GM23248 (cell line): ENCODE measurements around the gene DNAJC1. TPM values are rescaled to one million over a fixed set of nuclear protein-coding genes. Genes with fewer than 3 reads are reported as not detected.

Experiments
- DNase-seq: peaks from one replicate; pipeline ENCODE4 v3.0.0-alpha.2; 2015
- H2AFZ ChIP-seq: fragments of 200-600 bp; sonication (generic); 2 replicates; pipeline ENCODE4 v1.6.1; 2016; ENCODE audit warnings: antibody characterized with exemption
- H3F3A ChIP-seq: fragments of 200-600 bp; sonication (generic); 2 replicates; pipeline ENCODE4 v1.6.1; 2016; ENCODE audit warnings: mild to moderate bottlenecking, antibody characterized with exemption, mixed run types; ENCODE audit not compliant: insufficient read depth
- H3K27ac ChIP-seq: fragments of 200-600 bp; sonication (generic); 2 replicates; pipeline ENCODE4 v1.5.1; 2016; ENCODE audit warnings: mild to moderate bottlenecking
- H3K27me3 ChIP-seq: fragments of 200-600 bp; sonication (generic); replicated peaks from 2 replicates; pipeline ENCODE4 v1.6.1; 2016; ENCODE audit warnings: mild to moderate bottlenecking; ENCODE audit not compliant: insufficient read depth
- H3K36me3 ChIP-seq: fragments of 200-600 bp; sonication (generic); 2 replicates; pipeline ENCODE4 v1.6.1; 2016; ENCODE audit warnings: low read depth, mild to moderate bottlenecking
- H3K4me1 ChIP-seq: fragments of 200-600 bp; sonication (generic); 2 replicates; pipeline ENCODE4 v1.6.1; 2016; ENCODE audit warnings: mild to moderate bottlenecking; ENCODE audit not compliant: insufficient read depth
- H3K4me2 ChIP-seq: fragments of 200-600 bp; sonication (generic); one replicate; pipeline ENCODE4 v1.6.1; 2016; ENCODE audit warnings: mild to moderate bottlenecking; ENCODE audit not compliant: unreplicated experiment
- H3K4me3 ChIP-seq: fragments of 200-600 bp; sonication (generic); 2 replicates; pipeline ENCODE4 v1.5.1; 2016; ENCODE audit warnings: mild to moderate bottlenecking
- H3K79me2 ChIP-seq: fragments of 200-600 bp; sonication (generic); 2 replicates; pipeline ENCODE4 v1.6.1; 2016; ENCODE audit warnings: mild to moderate bottlenecking; ENCODE audit not compliant: insufficient read depth
- H3K9ac ChIP-seq: fragments of 200-600 bp; sonication (generic); 2 replicates; pipeline ENCODE4 v1.6.1; 2016; ENCODE audit warnings: mild to moderate bottlenecking
- H3K9me2 ChIP-seq: fragments of 200-600 bp; sonication (generic); 2 replicates; pipeline ENCODE4 v1.6.1; 2016; ENCODE audit warnings: mixed run types, mild to moderate bottlenecking, moderate library complexity; ENCODE audit not compliant: insufficient read depth
- H3K9me3 ChIP-seq: fragments of 200-600 bp; sonication (generic); one replicate; pipeline ENCODE4 v1.6.1; 2017; ENCODE audit warnings: low read depth
- H4K20me1 ChIP-seq: fragments of 200-600 bp; sonication (generic); 2 replicates; pipeline ENCODE4 v1.6.0; 2016; ENCODE audit not compliant: insufficient read depth
- EZH2 ChIP-seq: fragments of 200-600 bp; sonication (generic); IDR thresholded peaks from 2 replicates; pipeline ENCODE4 v1.6.1; 2018; ENCODE audit warnings: antibody characterized with exemption, mild to moderate bottlenecking; ENCODE audit not compliant: insufficient read depth, poor library complexity, severe bottlenecking
- EZH2phosphoT487 ChIP-seq: fragments of 200-600 bp; sonication (generic); IDR thresholded peaks from 2 replicates; pipeline ENCODE4 v1.6.1; 2018; ENCODE audit warnings: antibody characterized with exemption, moderate library complexity, mild to moderate bottlenecking, low read depth; ENCODE audit not compliant: insufficient read depth
- WGBS, 2 experiments: methylation state at CpG; one replicate each; pipeline ENCODE4 v1.1.6; 2015 to 2017; ENCODE audit warnings: low lambda C conversion rate in 2 of 2, low coverage in 1 of 2; ENCODE audit errors: missing lambda C conversion rate in 2 of 2; 5-methylcytosine and 5-hydroxymethylcytosine counted together
- in situ Hi-C: fragments of 300-500 bp; cut with MboI; formaldehyde crosslinking; loops from 2 replicates; pipeline ENCODE4 v1.15.0; 2020
- polyA plus RNA-seq: library from polyadenylated mRNA; unstranded; fragments of >200 nt; fragmentation: Nextera tagmentation; extraction: Ambion mirVana; gene quantifications from 2 replicates; pipeline ENCODE4 v1.2.1, GENCODE V29; 2016
- total RNA-seq: library from RNA; depleted of rRNA; stranded (reverse); fragments of >200 nt; shearing (Covaris generic); gene quantifications from 2 replicates; pipeline ENCODE4 v1.2.3, GENCODE V29; 2014; rRNA removed

DNAJC1 gene, protein sequence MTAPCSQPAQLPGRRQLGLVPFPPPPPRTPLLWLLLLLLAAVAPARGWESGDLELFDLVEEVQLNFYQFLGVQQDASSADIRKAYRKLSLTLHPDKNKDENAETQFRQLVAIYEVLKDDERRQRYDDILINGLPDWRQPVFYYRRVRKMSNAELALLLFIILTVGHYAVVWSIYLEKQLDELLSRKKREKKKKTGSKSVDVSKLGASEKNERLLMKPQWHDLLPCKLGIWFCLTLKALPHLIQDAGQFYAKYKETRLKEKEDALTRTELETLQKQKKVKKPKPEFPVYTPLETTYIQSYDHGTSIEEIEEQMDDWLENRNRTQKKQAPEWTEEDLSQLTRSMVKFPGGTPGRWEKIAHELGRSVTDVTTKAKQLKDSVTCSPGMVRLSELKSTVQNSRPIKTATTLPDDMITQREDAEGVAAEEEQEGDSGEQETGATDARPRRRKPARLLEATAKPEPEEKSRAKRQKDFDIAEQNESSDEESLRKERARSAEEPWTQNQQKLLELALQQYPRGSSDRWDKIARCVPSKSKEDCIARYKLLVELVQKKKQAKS
- total RNA-seq (50.9 and 218 TPM in 2 replicates), polyA plus RNA-seq (63.9 and 72.1 TPM in 2 replicates)

DNA sequence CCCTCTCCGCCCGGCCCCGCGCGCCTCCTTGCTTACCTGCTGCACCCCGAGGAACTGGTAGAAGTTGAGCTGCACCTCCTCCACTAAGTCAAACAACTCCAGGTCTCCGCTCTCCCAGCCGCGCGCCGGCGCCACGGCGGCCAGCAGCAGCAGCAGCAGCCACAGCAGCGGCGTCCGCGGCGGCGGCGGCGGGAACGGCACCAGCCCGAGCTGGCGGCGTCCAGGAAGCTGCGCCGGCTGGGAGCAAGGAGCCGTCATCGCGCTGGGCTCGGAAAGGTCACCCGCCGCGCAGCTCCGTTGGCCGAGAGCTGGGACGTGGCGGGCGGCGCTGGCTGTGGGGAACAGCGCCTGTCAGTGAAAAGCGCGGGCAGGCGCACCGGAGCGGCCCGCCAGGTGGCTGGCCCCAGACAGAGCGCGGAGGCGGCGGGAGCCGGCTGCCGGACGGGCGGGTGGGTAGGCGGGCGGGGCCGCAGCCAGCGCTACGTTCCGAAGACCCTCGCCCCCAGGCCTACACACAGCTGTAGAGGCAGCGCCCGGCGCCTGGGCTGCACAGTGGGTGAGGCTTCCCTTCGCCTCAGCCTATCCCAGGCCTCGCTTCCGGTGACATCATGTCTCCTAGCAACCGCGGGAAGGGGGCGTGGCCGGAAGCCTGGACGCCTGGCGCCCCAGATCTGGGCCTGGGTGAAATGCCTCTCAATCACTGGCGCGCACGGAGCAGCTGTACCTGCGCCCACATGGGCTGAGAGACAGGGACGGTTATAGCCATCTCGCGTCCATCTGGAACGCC, at the start of gene DNAJC1:
DNAJC1 (minus strand) TSS at position 554 of the 787 bp plus-strand sequence; CDS start at position 258, 296 bp downstream.
- no peak for TF ChIP-seq EZH2
- no peak for TF ChIP-seq EZH2phosphoT487
- Histone ChIP-seq H3K4me1 (peaks cover 17% of the 10 kb centered on the region), H3K36me3 (no peaks in the 10 kb centered on the region), H3K9me3 (no peaks in the 10 kb centered on the region), H3F3A (peaks cover 10% of the 10 kb centered on the region; the same call in 1 of the 2 replicates), H3K27ac (peak within 1 kb of the TSS; percentile 90), H3K27me3 (no peaks in the 10 kb centered on the region), H3K79me2 (peaks cover 46% of the 10 kb centered on the region), H4K20me1 (no peaks in the 10 kb centered on the region), H3K4me2 (peak within 1 kb of the TSS; percentile 96), H3K9me2 (no peaks in the 10 kb centered on the region), H3K4me3 (peak within 1 kb of the TSS; percentile 94), H3K9ac (peak within 1 kb of the TSS; percentile 96), H2AFZ (peak within 1 kb of the TSS; percentile 94)
- in situ Hi-C loops, result loop anchor here (10.0 to 25.0 kb wide), 3 partner anchors 421 to 981 kb away; no protein-coding TSS in a partner anchor
- 0 to 1% methylated on average over 64 to 76 of the region's 83 CpGs for WGBS, 2 experiments
- DNase-seq, result peak; percentile 98

DNA sequence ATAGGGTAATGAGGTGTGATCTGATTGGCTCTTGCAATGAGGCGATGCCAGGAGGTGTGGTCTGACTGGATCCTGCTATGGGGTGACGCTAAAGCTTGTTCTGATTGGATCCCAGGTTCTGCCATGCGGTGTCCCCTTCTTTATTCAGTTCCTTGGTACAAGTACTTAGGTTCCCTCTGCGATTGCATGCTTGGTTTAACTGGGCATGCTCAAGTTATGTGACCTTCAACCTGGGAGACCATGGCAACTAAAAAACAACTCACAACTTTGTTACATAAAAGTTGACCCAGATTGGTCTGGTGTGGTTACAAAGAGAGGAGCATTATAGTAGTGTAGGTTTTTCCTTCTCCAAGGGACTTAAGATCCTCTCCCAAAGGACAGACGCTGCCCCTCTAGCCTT, 49.5 kb upstream of the DNAJC1 start:
- H3K9me3 ChIP-seq, result no peaks in the 10 kb centered on the region
- H3F3A ChIP-seq, result no peaks in the 10 kb centered on the region
- DNase-seq, result no peak
- WGBS, 2 experiments, result 79 to 83% methylated on average over 5 of the region's 5 CpGs
- in situ Hi-C loops, result no loop called here
- H3K79me2 ChIP-seq, result no peaks in the 10 kb centered on the region
- no peaks in the 10 kb centered on the region for H3K36me3 ChIP-seq
- H3K4me3 ChIP-seq, result no peak overlapping the region
- H3K4me1 ChIP-seq, result no peaks in the 10 kb centered on the region
- no peak overlapping the region for H3K9ac ChIP-seq
- no peak overlapping the region for H3K27ac ChIP-seq
- no peak overlapping the region for H2AFZ ChIP-seq
- H3K4me2 ChIP-seq, result no peak overlapping the region
- TF ChIP-seq EZH2 (no peak), EZH2phosphoT487 (no peak)
- H3K9me2 ChIP-seq, result no peaks in the 10 kb centered on the region
- H4K20me1 ChIP-seq, result no peaks in the 10 kb centered on the region
- H3K27me3 ChIP-seq, result no peaks in the 10 kb centered on the region

DNA sequence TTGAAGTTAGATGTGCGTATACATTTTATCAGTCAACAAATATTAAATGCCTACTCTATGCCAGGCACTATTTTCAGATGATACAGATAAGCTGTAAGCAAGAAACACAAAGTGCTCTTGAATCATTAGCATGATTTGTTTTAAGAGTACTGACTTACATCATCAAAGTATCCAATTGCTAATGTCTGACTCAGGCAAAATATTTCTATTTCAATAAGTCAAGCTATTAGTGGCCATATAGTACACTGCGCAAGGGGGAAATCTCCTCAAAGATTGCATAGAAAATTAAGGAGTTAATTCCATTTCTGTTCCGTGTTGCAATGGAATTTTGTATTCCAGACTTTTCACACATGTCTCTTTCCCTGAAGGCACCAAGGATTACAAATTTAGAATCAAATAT, 46.1 kb upstream of the DNAJC1 start:
- Histone ChIP-seq H3K27me3 (no peaks in the 10 kb centered on the region), H3K9ac (no peak overlapping the region), H3F3A (no peaks in the 10 kb centered on the region), H3K36me3 (no peaks in the 10 kb centered on the region), H3K9me2 (no peaks in the 10 kb centered on the region), H3K27ac (no peak overlapping the region), H3K4me3 (no peak overlapping the region), H3K4me2 (no peak overlapping the region), H3K79me2 (no peaks in the 10 kb centered on the region), H4K20me1 (no peaks in the 10 kb centered on the region), H3K4me1 (no peaks in the 10 kb centered on the region), H3K9me3 (no peaks in the 10 kb centered on the region), H2AFZ (no peak overlapping the region)
- in situ Hi-C loops, result no loop called here
- TF ChIP-seq EZH2, result no peak
- TF ChIP-seq EZH2phosphoT487, result no peak
- WGBS, 2 experiments, result 48 to 49% methylated on average over 3 of the region's 3 CpGs
- no peak for DNase-seq

DNA sequence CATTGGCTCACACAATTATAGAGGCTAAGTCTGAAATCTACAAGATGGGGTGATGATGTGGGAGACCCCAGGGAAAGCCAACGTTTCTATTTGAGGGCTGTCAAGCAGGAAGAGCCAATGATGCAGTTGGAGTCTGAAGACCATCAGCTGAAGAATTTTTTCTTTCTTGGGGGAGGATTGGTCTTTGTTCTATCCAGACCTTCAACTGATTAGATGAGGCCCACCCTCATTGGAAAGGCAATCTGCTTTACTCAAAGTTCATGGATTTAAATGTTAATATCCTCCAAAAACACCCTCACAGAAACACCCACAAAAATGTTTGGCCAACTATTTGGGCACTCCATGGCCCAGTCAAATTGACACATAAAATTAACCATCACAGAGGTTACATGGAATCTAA, 44.3 kb upstream of the DNAJC1 start:
- no peak for DNase-seq
- WGBS, 2 experiments, result 73 to 78% methylated on average over 1 of the region's 1 CpG
- Histone ChIP-seq H4K20me1 (no peaks in the 10 kb centered on the region), H3K9me3 (no peaks in the 10 kb centered on the region), H3K79me2 (no peaks in the 10 kb centered on the region), H3K9me2 (no peaks in the 10 kb centered on the region), H3F3A (no peaks in the 10 kb centered on the region), H3K27ac (no peak overlapping the region), H3K4me3 (no peak overlapping the region), H3K4me1 (no peaks in the 10 kb centered on the region), H2AFZ (no peak overlapping the region), H3K4me2 (no peak overlapping the region), H3K9ac (no peak overlapping the region), H3K27me3 (no peaks in the 10 kb centered on the region), H3K36me3 (no peaks in the 10 kb centered on the region)
- in situ Hi-C loops, result no loop called here
- TF ChIP-seq EZH2 (no peak), EZH2phosphoT487 (no peak)
